Testis (tissue), 5 donors: Measurements from ENCODE around the gene BRAT1. TPM values are rescaled to one million over a fixed set of nuclear protein-coding genes. Genes with fewer than 3 reads are reported as not detected.
A peak's percentile ranks its signal among the peaks of the same experiment; 100 is the strongest.

Source experiments
- DNase-seq: peaks from one replicate; pipeline ENCODE4 v3.0.0-alpha.2; 2019
- H3K27ac ChIP-seq, 2 donors: fragments of 200-600 bp; sonication (generic); one replicate each; pipeline ENCODE4 v1.5.1; 2019
- H3K27me3 ChIP-seq: fragments of 200-600 bp; sonication (generic); one replicate; pipeline ENCODE4 v1.5.1; 2019
- H3K36me3 ChIP-seq: fragments of 200-600 bp; sonication (generic); one replicate; pipeline ENCODE4 v1.5.1; 2017; ENCODE audit warnings: low read depth; ENCODE audit errors: missing control alignments
- H3K4me1 ChIP-seq: fragments of 200-600 bp; sonication (generic); one replicate; pipeline ENCODE4 v1.5.1; 2019
- H3K4me3 ChIP-seq, 2 donors: fragments of 200-600 bp; sonication (generic); one replicate each; pipeline ENCODE4 v1.5.1; 2017 to 2019
- H3K9me3 ChIP-seq: fragments of 200-600 bp; sonication (generic); one replicate; pipeline ENCODE4 v1.5.1; 2017
- CTCF ChIP-seq, 3 experiments: fragments of 450-650 bp in 2 of 3; fragments of 200-600 bp in 1 of 3; sonication (generic) in 1 of 3; IDR thresholded peaks; one replicate each; pipeline ENCODE4 v1.5.1; 2016 to 2019; ENCODE audit warnings: antibody characterized with exemption in 3 of 3, mild to moderate bottlenecking in 2 of 3, moderate library complexity in 1 of 3
- POLR2A ChIP-seq: fragments of 450-650 bp; IDR thresholded peaks from one replicate; pipeline ENCODE4 v1.6.1; 2017; ENCODE audit warnings: antibody characterized with exemption, mild to moderate bottlenecking, moderate library complexity
- WGBS, 2 donors: methylation state at CpG; one replicate each; pipeline ENCODE4 v1.1.5; 2018; 5-methylcytosine and 5-hydroxymethylcytosine counted together
- intact Hi-C: fragments of 100-400 bp; cut with DNase I; formaldehyde crosslinking; loops from one replicate; pipeline ENCODE4 v1.15.1; 2023; ENCODE audit warnings: low total_unique reads
- long read RNA-seq, 2 donors: transcript quantifications; one replicate each; lab custom pipeline, GENCODE V29; 2026
- polyA plus RNA-seq: library from polyadenylated mRNA; stranded (reverse); fragments of 350-450 nt; fragmentation: Illumina TruSeq; extraction: RNeasy Lipid Tissue Mini Kit (QIAGEN cat#74804); gene quantifications from one replicate; pipeline ENCODE4 v1.2.3, GENCODE V29; 2014; ENCODE audit warnings: low read depth, low replicate concordance; ENCODE audit not compliant: insufficient read depth
- total RNA-seq, 2 donors: library from RNA; depleted of rRNA; stranded (reverse); fragments of >200 nt; gene quantifications; one replicate each; pipeline ENCODE4 v1.2.3, GENCODE V29; 2016

The BRAT1 gene
- 100 to 1,000 TPM; 104 to 108 TPM for total RNA-seq
- 45.3 TPM for polyA plus RNA-seq
- long read RNA-seq, donor 1, partial matches to known transcripts, result 5 of 8 reads
- long read RNA-seq, donor 1, other reads (novel, unspliced or antisense), result 0 of 8 reads
- long read RNA-seq, donor 2, partial matches to known transcripts, result 0 of 3 reads
- long read RNA-seq, donor 2, other reads (novel, unspliced or antisense), result 0 of 3 reads

- TF ChIP-seq CTCF (IDR thresholded peaks at IDR 0.05) (peak in 2 of 3 experiments; percentile 21 to 26), POLR2A (peak; percentile 40)
- Histone ChIP-seq H3K27me3 (no peaks in the 10 kb centered on the region), H3K4me1 (peaks cover 33% of the 10 kb centered on the region), H3K9me3 (no peaks in the 10 kb centered on the region), H3K36me3 (no peaks in the 10 kb centered on the region), H3K4me3 (peak within 1 kb of the TSS; percentile 67 to 87), H3K27ac (peak within 1 kb of the TSS; percentile 94 to 98)
- peak; percentile 99 for DNase-seq
- 0 to 1% methylated on average over 30 to 76 of the region's 79 CpGs for WGBS, 2 donors
- intact Hi-C loops, result loop anchor here (10.0 kb wide), 1 partner anchor 81 kb away; the partner anchor contains the start of gene GRIFIN
Observed at GRCh38 chr7:2555121-2556052, at the start of gene BRAT1. BRAT1 (minus strand) TSS chr7:2555524; CDS start chr7:2554431, 1,093 bp downstream.

GRCh38 chr7:2604608-2605174, 49.4 kb upstream of the BRAT1 start:
- no peak for TF ChIP-seq POLR2A
- no peak for TF ChIP-seq CTCF (IDR thresholded peaks at IDR 0.05)
- no peaks in the 10 kb centered on the region for H3K9me3 ChIP-seq
- no peak overlapping the region for H3K4me3 ChIP-seq
- peaks cover 5% of the 10 kb centered on the region for H3K4me1 ChIP-seq
- WGBS, 2 donors, result 94 to 96% methylated on average over 25 to 29 of the region's 29 CpGs
- H3K27ac ChIP-seq, result no peak overlapping the region
- intact Hi-C loops, result no loop called here
- H3K36me3 ChIP-seq, result no peaks in the 10 kb centered on the region
- H3K27me3 ChIP-seq, result no peaks in the 10 kb centered on the region
- DNase-seq, result no peak

- Histone ChIP-seq H3K27ac (no peak overlapping the region), H3K27me3 (no peaks in the 10 kb centered on the region), H3K9me3 (no peaks in the 10 kb centered on the region), H3K4me1 (peaks cover 5% of the 10 kb centered on the region), H3K36me3 (no peaks in the 10 kb centered on the region), H3K4me3 (no peak overlapping the region)
- TF ChIP-seq POLR2A (no peak), CTCF (IDR thresholded peaks at IDR 0.05) (no peak)
- no peak for DNase-seq
- intact Hi-C loops, result no loop called here
- WGBS, 2 donors, result 96 to 97% methylated on average over 29 to 35 of the region's 35 CpGs
Observed at GRCh38 chr7:2603044-2603965, 48.0 kb upstream of the BRAT1 start.

- Histone ChIP-seq H3K36me3 (no peaks in the 10 kb centered on the region), H3K9me3 (no peaks in the 10 kb centered on the region), H3K27ac (no peak overlapping the region), H3K4me3 (no peak overlapping the region), H3K27me3 (no peaks in the 10 kb centered on the region), H3K4me1 (peaks cover 5% of the 10 kb centered on the region)
- intact Hi-C loops, result no loop called here
- 88% methylated on average over 17 to 19 of the region's 19 CpGs for WGBS, 2 donors
- DNase-seq, result no peak
- no peak for TF ChIP-seq POLR2A
- TF ChIP-seq CTCF (IDR thresholded peaks at IDR 0.05), result no peak
Observed at GRCh38 chr7:2602406-2603043, 47.2 kb upstream of the BRAT1 start.
